ENCODE results near the gene CRB3.

DNA sequence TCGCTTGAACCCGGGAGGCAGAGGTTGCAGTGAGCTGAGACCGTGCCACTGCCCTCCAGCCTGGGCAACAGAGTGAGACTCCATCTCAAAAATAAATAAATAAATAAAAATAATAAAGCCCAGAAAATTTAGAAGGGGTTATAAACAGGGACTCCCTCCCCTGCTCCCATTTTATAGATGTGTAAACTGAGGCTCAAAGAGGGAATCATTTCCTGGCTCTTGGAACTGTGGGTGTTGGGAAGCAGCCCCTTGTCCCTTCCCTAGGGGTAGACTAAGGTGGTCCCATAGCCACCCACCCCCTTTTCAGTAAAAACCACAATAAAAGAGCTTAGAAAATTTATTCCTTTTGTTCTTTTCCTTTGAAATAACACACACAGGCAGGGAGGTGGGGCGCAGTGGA is 24.3 kb upstream of the CRB3 start:
- TF ChIP-seq, protein P1, sequence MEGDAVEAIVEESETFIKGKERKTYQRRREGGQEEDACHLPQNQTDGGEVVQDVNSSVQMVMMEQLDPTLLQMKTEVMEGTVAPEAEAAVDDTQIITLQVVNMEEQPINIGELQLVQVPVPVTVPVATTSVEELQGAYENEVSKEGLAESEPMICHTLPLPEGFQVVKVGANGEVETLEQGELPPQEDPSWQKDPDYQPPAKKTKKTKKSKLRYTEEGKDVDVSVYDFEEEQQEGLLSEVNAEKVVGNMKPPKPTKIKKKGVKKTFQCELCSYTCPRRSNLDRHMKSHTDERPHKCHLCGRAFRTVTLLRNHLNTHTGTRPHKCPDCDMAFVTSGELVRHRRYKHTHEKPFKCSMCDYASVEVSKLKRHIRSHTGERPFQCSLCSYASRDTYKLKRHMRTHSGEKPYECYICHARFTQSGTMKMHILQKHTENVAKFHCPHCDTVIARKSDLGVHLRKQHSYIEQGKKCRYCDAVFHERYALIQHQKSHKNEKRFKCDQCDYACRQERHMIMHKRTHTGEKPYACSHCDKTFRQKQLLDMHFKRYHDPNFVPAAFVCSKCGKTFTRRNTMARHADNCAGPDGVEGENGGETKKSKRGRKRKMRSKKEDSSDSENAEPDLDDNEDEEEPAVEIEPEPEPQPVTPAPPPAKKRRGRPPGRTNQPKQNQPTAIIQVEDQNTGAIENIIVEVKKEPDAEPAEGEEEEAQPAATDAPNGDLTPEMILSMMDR (IDR thresholded peaks at IDR 0.05; ENCODE audit: extremely low read depth in 1 of 2, insufficient read depth in 1 of 2, low read depth in 1 of 2, low read length in 2 of 2), result no peak
- no peak for TF ChIP-seq POLR2A (IDR thresholded peaks at IDR 0.05; ENCODE audit: low read depth, low read length)

Measured in endothelial cell of umbilical vein (primary cell).